Astrocyte (in vitro differentiated cells and primary cell): ENCODE results near the gene STUB1. TPM values are rescaled to one million over a fixed set of nuclear protein-coding genes. Genes with fewer than 3 reads are reported as not detected.

Experiments
- DNase-seq: peaks from one replicate; pipeline ENCODE4 v3.0.0-alpha.2; 2010; ENCODE audit warnings: low read depth
- FAIRE-seq: peaks from 2 replicates; lab custom pipeline; 2011; peaks lifted over from hg19 to GRCh38; lab: Jason Lieb, UNC
- H2AFZ ChIP-seq: 2 replicates; pipeline ENCODE4 v1.6.0; 2012; ENCODE audit warnings: low read depth, low read length, inconsistent platforms
- H3K27ac ChIP-seq: 2 replicates; pipeline ENCODE4 v1.5.1; 2011; ENCODE audit warnings: low read depth, low read length, inconsistent platforms
- H3K27me3 ChIP-seq: 2 replicates; pipeline ENCODE4 v1.6.0; 2011; ENCODE audit warnings: low read length, inconsistent platforms; ENCODE audit not compliant: insufficient read depth
- H3K36me3 ChIP-seq: 2 replicates; pipeline ENCODE4 v1.5.1; 2011; ENCODE audit warnings: low read length, inconsistent platforms; ENCODE audit not compliant: insufficient read depth
- H3K4me1 ChIP-seq: 2 replicates; pipeline ENCODE4 v1.5.1; 2011; ENCODE audit warnings: low read length, inconsistent platforms; ENCODE audit not compliant: insufficient read depth
- H3K4me2 ChIP-seq: 2 replicates; pipeline ENCODE4 v1.6.0; 2012; ENCODE audit warnings: low read length, inconsistent platforms
- H3K4me3 ChIP-seq: 2 replicates; pipeline ENCODE4 v1.5.1; 2011; ENCODE audit warnings: low read depth, mild to moderate bottlenecking, low read length, inconsistent platforms; ENCODE audit not compliant: insufficient read depth
- H3K79me2 ChIP-seq: 2 replicates; pipeline ENCODE4 v1.6.0; 2012; ENCODE audit warnings: mild to moderate bottlenecking, low read length, inconsistent platforms; ENCODE audit not compliant: insufficient read depth
- H3K9ac ChIP-seq: 2 replicates; pipeline ENCODE4 v1.6.0; 2012; ENCODE audit warnings: mild to moderate bottlenecking, low read length, inconsistent platforms
- H3K9me3 ChIP-seq: 2 replicates; pipeline ENCODE4 v1.5.1; 2012; ENCODE audit warnings: low read depth, mild to moderate bottlenecking, low read length, inconsistent platforms; ENCODE audit not compliant: insufficient read depth
- H4K20me1 ChIP-seq: 2 replicates; pipeline ENCODE4 v1.6.0; 2012; ENCODE audit warnings: low read length, inconsistent platforms; ENCODE audit not compliant: insufficient read depth
- H3K27ac Mint-ChIP-seq: one replicate; pipeline ENCODE4 v1.8.0; 2021; ENCODE audit warnings: mild to moderate bottlenecking, mixed read lengths; ENCODE audit not compliant: unreplicated experiment
- H3K27me3 Mint-ChIP-seq: one replicate; pipeline ENCODE4 v1.8.0; 2021; ENCODE audit warnings: low read depth, mixed read lengths; ENCODE audit not compliant: unreplicated experiment
- H3K36me3 Mint-ChIP-seq: one replicate; pipeline ENCODE4 v1.8.0; 2021; ENCODE audit warnings: low read depth, mixed read lengths; ENCODE audit not compliant: unreplicated experiment
- H3K4me1 Mint-ChIP-seq: one replicate; pipeline ENCODE4 v1.8.0; 2021; ENCODE audit warnings: low read depth, mixed read lengths; ENCODE audit not compliant: unreplicated experiment
- H3K4me3 Mint-ChIP-seq: one replicate; pipeline ENCODE4 v1.8.0; 2021; ENCODE audit warnings: mild to moderate bottlenecking, moderate library complexity, mixed read lengths; ENCODE audit not compliant: unreplicated experiment
- H3K9me3 Mint-ChIP-seq: one replicate; pipeline ENCODE4 v1.8.0; 2021; ENCODE audit warnings: mild to moderate bottlenecking, mixed read lengths; ENCODE audit not compliant: unreplicated experiment
- CTCF ChIP-seq: IDR thresholded peaks from 2 replicates; pipeline ENCODE4 v1.5.1; 2011; ENCODE audit warnings: low read depth, mild to moderate bottlenecking, inconsistent platforms, low read length, moderate library complexity; ENCODE audit not compliant: insufficient read depth
- EZH2 ChIP-seq: IDR thresholded peaks from 2 replicates; pipeline ENCODE4 v1.6.1; 2012; ENCODE audit warnings: mild to moderate bottlenecking, low read length, inconsistent platforms; ENCODE audit not compliant: insufficient read depth
- total RNA-seq: library from RNA; stranded (reverse); gene quantifications from 2 replicates; pipeline ENCODE4 v1.2.1, GENCODE V29; 2021

Gene STUB1
- total RNA-seq, 1 donor from 2014 or later = 140 TPM

- Histone ChIP-seq H3K79me2 (no peaks in the 10 kb centered on the region), H3K9me3 (no peaks in the 10 kb centered on the region), H3K27ac (no peak overlapping the region), H3K9ac (no peak overlapping the region), H2AFZ (no peak overlapping the region), H3K36me3 (no peaks in the 10 kb centered on the region), H4K20me1 (peaks cover 13% of the 10 kb centered on the region), H3K27me3 (no peaks in the 10 kb centered on the region), H3K4me2 (no peak overlapping the region), H3K4me1 (peaks cover 22% of the 10 kb centered on the region), H3K4me3 (no peak overlapping the region)
- no peak for DNase-seq
- Mint-ChIP-seq H3K4me1 (no peaks in the 10 kb centered on the region), H3K27me3 (no peaks in the 10 kb centered on the region), H3K27ac (no peak overlapping the region), H3K36me3 (no peaks in the 10 kb centered on the region), H3K9me3 (no peaks in the 10 kb centered on the region), H3K4me3 (no peak overlapping the region)
- TF ChIP-seq CTCF (no peak), EZH2 (no peak)
- no peak for FAIRE-seq
Measured at GRCh38 chr16:725463-726187, 45.4 kb downstream of the STUB1 start.

GRCh38 chr16:726188-726437 lies 45.9 kb downstream of the STUB1 start:
- H3K4me1 Mint-ChIP-seq = no peaks in the 10 kb centered on the region
- TF ChIP-seq CTCF (no peak), EZH2 (no peak)
- Histone ChIP-seq H3K9me3 (no peaks in the 10 kb centered on the region), H3K4me3 (no peak overlapping the region), H3K9ac (no peak overlapping the region), H3K27me3 (no peaks in the 10 kb centered on the region), H4K20me1 (peaks cover 13% of the 10 kb centered on the region), H3K4me2 (peak overlapping the region; percentile 71), H3K36me3 (no peaks in the 10 kb centered on the region), H3K4me1 (peaks cover 21% of the 10 kb centered on the region), H3K27ac (no peak overlapping the region), H3K79me2 (no peaks in the 10 kb centered on the region), H2AFZ (no peak overlapping the region)
- FAIRE-seq = no peak
- no peak for DNase-seq
- no peak overlapping the region for H3K4me3 Mint-ChIP-seq
- no peaks in the 10 kb centered on the region for H3K9me3 Mint-ChIP-seq
- no peaks in the 10 kb centered on the region for H3K27me3 Mint-ChIP-seq
- no peak overlapping the region for H3K27ac Mint-ChIP-seq
- H3K36me3 Mint-ChIP-seq = no peaks in the 10 kb centered on the region
